Progenitor cell of endocrine pancreas (in vitro differentiated cells): ENCODE measurements around the gene JSRP1. TPM values are rescaled to one million over a fixed set of nuclear protein-coding genes. Genes with fewer than 3 reads are reported as not detected.

Experiments
- DNase-seq: peaks from one replicate; pipeline ENCODE4 v3.0.0; 2021; ENCODE audit warnings: low spot score; ENCODE audit not compliant: unreplicated experiment
- H3K27ac Mint-ChIP-seq: 2 replicates; pipeline ENCODE4 v1.8.0; 2021; ENCODE audit warnings: mild to moderate bottlenecking, moderate library complexity, mixed read lengths
- H3K27me3 Mint-ChIP-seq: 2 replicates; pipeline ENCODE4 v1.8.0; 2021; ENCODE audit warnings: mixed read lengths
- H3K36me3 Mint-ChIP-seq: 2 replicates; pipeline ENCODE4 v1.8.0; 2022; ENCODE audit warnings: mixed read lengths; ENCODE audit not compliant: insufficient read depth
- H3K4me1 Mint-ChIP-seq: 2 replicates; pipeline ENCODE4 v1.8.0; 2021; ENCODE audit warnings: low read depth, mixed read lengths
- H3K4me3 Mint-ChIP-seq: 2 replicates; pipeline ENCODE4 v1.8.0; 2021; ENCODE audit warnings: low read depth, mild to moderate bottlenecking, moderate library complexity, mixed read lengths
- H3K9me3 Mint-ChIP-seq: 2 replicates; pipeline ENCODE4 v1.8.0; 2021; ENCODE audit warnings: low read depth, mixed read lengths
- CTCF ChIP-seq: fragments of 200-600 bp; sonication (generic); IDR thresholded peaks from one replicate; pipeline ENCODE4 v1.5.0; 2021; ENCODE audit warnings: antibody characterized with exemption, mild to moderate bottlenecking; ENCODE audit not compliant: unreplicated experiment
- total RNA-seq: library from RNA; stranded (reverse); gene quantifications from 2 replicates; pipeline ENCODE4 v1.2.1, GENCODE V29; 2021

JSRP1 gene
- total RNA-seq, 1 donor from 2014 or later, result 1.6 TPM

DNA sequence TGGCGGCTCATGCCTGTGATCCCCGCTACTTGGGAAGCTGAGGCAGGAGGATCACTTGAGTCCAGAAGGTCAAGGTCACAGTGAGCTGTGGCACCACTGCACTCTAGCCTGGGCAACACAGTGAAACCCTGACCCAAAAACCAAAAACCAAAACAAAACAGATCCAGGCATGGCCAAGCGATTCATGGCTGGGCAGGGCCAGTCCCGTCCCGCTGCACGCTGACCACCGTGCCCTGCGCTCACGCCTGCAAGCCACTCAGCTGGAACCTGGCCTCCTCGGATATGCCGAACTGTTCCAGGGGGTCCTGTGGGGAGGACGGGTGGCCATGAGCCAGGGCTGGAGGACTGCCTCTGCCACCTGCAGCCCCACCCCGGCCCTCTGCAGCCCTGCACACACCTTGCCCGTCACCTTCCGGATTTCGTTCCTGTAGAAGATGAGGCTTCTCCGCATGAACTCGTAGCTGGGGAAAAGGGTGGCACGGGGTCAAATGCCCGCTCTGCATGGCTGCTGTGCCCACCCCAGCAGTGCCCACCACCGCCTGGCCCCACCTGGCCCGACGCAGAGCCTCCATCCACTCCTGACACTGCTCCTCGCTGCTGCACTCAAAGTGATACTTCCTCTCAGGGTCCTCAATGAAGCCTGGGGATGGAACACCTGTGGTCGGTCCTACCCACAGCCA lies 22.5 kb downstream of the JSRP1 start:
- no peaks in the 10 kb centered on the region for H3K9me3 Mint-ChIP-seq
- H3K4me1 Mint-ChIP-seq, result peaks cover 23% of the 10 kb centered on the region
- peak overlapping the region; percentile 95 for H3K4me3 Mint-ChIP-seq
- H3K27me3 Mint-ChIP-seq, result no peaks in the 10 kb centered on the region
- peaks cover 8% of the 10 kb centered on the region for H3K36me3 Mint-ChIP-seq
- no peak overlapping the region for H3K27ac Mint-ChIP-seq
- TF ChIP-seq CTCF, result no peak
- DNase-seq, result no peak

DNA sequence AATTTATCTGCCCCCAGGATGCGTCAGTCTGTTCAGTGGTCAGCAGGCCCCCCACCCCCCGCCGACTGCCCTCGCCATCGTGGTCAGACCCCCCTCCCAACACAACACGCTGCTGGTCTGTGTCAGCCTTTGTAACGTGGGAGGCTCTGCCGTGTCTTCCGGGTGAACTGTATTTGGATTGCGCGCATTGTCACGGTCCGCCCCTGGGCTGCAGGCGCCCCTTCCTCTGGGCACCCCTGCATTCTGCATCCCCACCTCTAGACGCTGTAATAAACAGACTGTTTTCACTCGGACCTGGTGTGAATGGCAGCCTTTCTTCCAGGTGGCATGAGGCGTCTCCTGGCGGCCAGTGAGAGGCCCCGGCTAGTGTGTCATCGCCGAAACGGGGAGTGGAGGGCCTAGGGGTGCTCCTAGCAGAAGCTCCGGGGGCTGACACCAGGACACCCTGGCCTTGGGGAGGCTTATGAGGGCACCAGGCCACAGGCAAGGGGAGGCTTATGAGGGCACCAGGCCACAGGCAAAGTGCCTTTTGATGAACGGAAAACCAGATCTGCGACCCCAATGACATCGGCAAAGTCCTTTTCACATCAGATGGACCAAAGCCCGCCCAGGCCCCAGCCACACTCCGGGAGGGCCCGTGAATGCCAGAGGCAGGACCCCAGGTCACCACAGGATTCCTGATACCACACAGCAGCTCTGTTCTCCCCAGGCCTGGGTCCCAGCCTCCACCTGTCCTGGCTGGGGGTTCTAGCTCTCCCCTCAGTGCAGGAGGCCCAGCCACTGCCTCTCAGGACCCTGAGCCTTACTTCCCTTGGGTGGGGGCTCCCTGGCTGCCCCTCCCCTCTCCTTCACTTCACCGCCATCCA lies 23.7 kb downstream of the JSRP1 start:
- DNase-seq, result no peak
- Mint-ChIP-seq H3K4me1 (peaks cover 11% of the 10 kb centered on the region), H3K9me3 (no peaks in the 10 kb centered on the region), H3K36me3 (peaks cover 8% of the 10 kb centered on the region), H3K4me3 (no peak overlapping the region), H3K27me3 (no peaks in the 10 kb centered on the region), H3K27ac (peak overlapping the region; percentile 74)
- no peak for TF ChIP-seq CTCF

DNA sequence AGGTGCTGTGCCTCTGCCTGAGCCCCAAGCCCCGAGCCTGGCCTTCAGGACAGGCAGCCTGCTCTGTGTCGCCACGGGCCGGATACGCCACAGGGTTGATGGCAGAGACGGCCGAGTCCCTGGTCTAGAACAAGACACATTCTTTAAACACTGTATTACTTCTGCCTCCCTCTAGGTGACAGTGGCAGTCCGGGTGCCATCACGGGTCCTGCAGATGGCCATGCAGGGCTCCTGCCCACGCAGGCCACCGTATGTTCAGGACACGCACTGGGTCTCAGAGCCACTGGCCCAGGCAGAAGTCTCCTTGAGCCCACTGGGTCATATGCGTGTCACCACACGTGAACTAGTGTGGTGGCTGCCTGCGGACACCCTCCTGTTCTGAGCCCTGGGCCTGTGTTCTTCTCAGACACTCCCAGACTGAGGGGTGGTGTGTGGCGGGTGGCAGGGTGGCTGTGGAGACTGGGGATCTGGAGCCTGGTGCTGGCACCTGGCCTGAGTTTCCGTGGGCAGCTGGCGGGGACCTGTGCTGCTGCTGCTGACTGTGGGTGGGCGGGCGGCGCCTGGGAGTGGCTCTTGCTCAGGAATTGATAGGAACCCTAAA lies 24.5 kb downstream of the JSRP1 start:
- H3K27ac Mint-ChIP-seq, result no peak overlapping the region
- peaks cover 8% of the 10 kb centered on the region for H3K36me3 Mint-ChIP-seq
- DNase-seq, result no peak
- no peaks in the 10 kb centered on the region for H3K27me3 Mint-ChIP-seq
- TF ChIP-seq CTCF, result no peak
- peaks cover 10% of the 10 kb centered on the region for H3K4me1 Mint-ChIP-seq
- H3K9me3 Mint-ChIP-seq, result no peaks in the 10 kb centered on the region
- H3K4me3 Mint-ChIP-seq, result no peak overlapping the region

DNA sequence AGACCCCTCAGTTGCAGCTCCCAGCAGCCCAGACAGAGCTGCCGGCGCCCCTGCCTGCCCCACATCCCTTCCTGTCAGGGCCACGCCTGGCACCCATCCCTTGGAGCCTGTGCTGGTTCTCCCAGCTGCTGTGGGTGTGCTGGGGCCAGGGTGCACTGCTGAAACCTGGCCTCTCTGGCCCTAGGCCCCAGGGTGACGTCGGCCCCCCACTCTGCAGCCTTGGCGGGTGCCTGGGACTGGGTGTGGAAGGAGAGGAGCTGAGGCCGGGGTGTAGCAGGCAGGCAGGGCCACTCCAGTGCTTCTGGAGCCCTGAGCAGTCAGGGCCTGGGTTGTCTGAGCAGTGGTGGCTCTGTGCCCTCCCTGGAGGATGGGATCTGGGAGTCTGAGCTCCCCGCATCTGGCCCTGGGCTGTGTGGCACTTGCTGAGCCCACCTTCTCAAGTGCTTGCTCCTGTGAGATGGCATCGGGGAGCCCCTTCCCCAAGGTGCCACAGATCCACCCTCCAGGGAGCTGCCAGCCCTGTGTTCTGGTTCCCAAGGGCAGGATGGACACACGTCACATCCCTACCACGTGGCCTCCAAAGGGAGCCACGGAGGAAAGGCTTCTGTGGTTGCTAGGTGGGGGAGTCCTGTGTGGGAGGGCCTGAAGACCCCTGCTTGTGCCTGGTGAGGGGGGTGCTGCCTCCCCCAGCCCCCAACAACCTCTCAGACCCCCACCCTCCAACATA lies 25.2 kb downstream of the JSRP1 start:
- Mint-ChIP-seq H3K27ac (no peak overlapping the region), H3K4me1 (peaks cover 7% of the 10 kb centered on the region), H3K27me3 (no peaks in the 10 kb centered on the region), H3K36me3 (peaks cover 7% of the 10 kb centered on the region), H3K4me3 (no peak overlapping the region), H3K9me3 (no peaks in the 10 kb centered on the region)
- no peak for TF ChIP-seq CTCF
- DNase-seq, result no peak

DNA sequence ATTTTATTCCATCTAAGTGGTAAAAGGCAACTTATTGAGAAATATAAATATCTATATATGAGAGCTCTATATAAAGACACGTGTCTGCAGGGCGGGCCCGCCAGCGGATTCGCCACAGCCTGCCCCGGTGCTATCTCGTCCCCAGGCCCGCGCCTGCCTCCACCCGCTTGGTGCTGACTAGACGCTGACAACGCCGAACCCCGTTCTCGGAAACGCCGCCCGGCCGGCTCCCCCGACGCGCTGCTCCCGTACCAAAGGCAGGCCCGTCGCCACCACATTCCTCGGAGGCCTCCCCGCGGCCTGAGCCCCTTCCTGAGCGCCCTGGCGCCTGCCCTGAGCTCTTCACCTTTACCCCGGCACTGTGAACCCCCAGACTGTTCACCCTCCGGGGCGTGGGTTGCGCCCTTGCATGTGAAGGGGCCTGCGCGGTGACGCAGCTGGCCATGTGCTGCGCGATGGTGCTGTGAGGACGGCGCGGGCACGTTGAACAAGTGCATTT lies 26.1 kb downstream of the JSRP1 start:
- peak overlapping the region; percentile 52 for H3K27ac Mint-ChIP-seq
- no peak for DNase-seq
- H3K36me3 Mint-ChIP-seq, result peaks cover 8% of the 10 kb centered on the region

More for the DNA sequence above, 26.1 kb downstream of the JSRP1 start:
- TF ChIP-seq CTCF, result no peak
- Mint-ChIP-seq H3K4me3 (no peak overlapping the region), H3K27me3 (no peaks in the 10 kb centered on the region), H3K9me3 (no peaks in the 10 kb centered on the region), H3K4me1 (peaks cover 4% of the 10 kb centered on the region)
